IMR-90 (cell line): Measurements from ENCODE around the gene OR5A1. TPM values are rescaled to one million over a fixed set of nuclear protein-coding genes. Genes with fewer than 3 reads are reported as not detected.

Experiments
- ATAC-seq: fragments of 200-7000 bp; cut with Tn5 transposase; 2 replicates; pipeline ENCODE4 v1.9.1; 2020; ENCODE audit warnings: low read depth, mild to moderate bottlenecking, moderate library complexity
- BruUV-seq: library from RNA; stranded (reverse); fragments of 400-500 nt; replicated peaks from 2 replicates; lab custom pipeline; 2021; lab: Mats Ljungman, UMichigan
- CTCF ChIA-PET: fragments of 300-600 bp; formaldehyde crosslinking; extraction: SDS; loops from one replicate; lab custom pipeline; 2021; ENCODE audit warnings: antibody characterized with exemption; lab: Yijun Ruan, JAX
- POLR2A ChIA-PET: fragments of 300-600 bp; sonication (Branson Sonifier 250); formaldehyde crosslinking; loops from one replicate; lab custom pipeline; 2022; ENCODE audit warnings: antibody characterized with exemption; ENCODE audit not compliant: unreplicated experiment; lab: Charles Lee
- DNase-seq: peaks from one replicate; pipeline ENCODE4 v3.0.0; 2013
- H2AFZ ChIP-seq: replicated peaks from 2 replicates; pipeline ENCODE3; 2013; ENCODE audit warnings: low read length, mild to moderate bottlenecking; ENCODE audit not compliant: poor library complexity
- H2AK5ac ChIP-seq: 2 replicates; pipeline ENCODE4 v1.6.1; 2013; ENCODE audit warnings: low read depth, low read length, inconsistent platforms
- H2AK9ac ChIP-seq: replicated peaks from 2 replicates; pipeline ENCODE3; 2013; ENCODE audit warnings: mild to moderate bottlenecking, low read depth, low read length, moderate library complexity; ENCODE audit not compliant: poor library complexity
- H2BK120ac ChIP-seq: 2 replicates; pipeline ENCODE4 v1.6.1; 2013; ENCODE audit warnings: low read depth, low read length, inconsistent platforms
- H2BK15ac ChIP-seq: 3 replicates; pipeline ENCODE4 v1.6.1; 2013; ENCODE audit warnings: low read depth, low read length, inconsistent platforms
- H2BK20ac ChIP-seq: 2 replicates; pipeline ENCODE4 v1.6.1; 2013; ENCODE audit warnings: low read depth, mild to moderate bottlenecking, inconsistent platforms, low read length, moderate library complexity
- H2BK5ac ChIP-seq: 2 replicates; pipeline ENCODE4 v1.6.1; 2013; ENCODE audit warnings: mild to moderate bottlenecking, low read depth, low read length, inconsistent platforms; ENCODE audit not compliant: poor library complexity, severe bottlenecking
- H3K14ac ChIP-seq: replicated peaks from 2 replicates; pipeline ENCODE4 v1.6.1; 2013; ENCODE audit warnings: low read depth, low read length, inconsistent platforms
- H3K18ac ChIP-seq: 2 replicates; pipeline ENCODE4 v1.6.1; 2013; ENCODE audit warnings: low read depth, low read length, control low read depth
- H3K23ac ChIP-seq: 2 replicates; pipeline ENCODE4 v1.6.1; 2013; ENCODE audit warnings: low read depth, low read length, inconsistent platforms
- H3K27ac ChIP-seq: 2 replicates; pipeline ENCODE4 v1.5.1; 2013; ENCODE audit warnings: mild to moderate bottlenecking, control low read depth, low read length; ENCODE audit not compliant: insufficient read depth
- H3K27me3 ChIP-seq: 2 replicates; pipeline ENCODE4 v1.6.1; 2013; ENCODE audit warnings: low read length; ENCODE audit not compliant: control insufficient read depth, insufficient read depth
- H3K36me3 ChIP-seq: 2 replicates; pipeline ENCODE4 v1.6.1; 2013; ENCODE audit warnings: low read length, mixed read lengths; ENCODE audit not compliant: control insufficient read depth, insufficient read depth
- H3K4ac ChIP-seq: 2 replicates; pipeline ENCODE4 v1.6.1; 2013; ENCODE audit warnings: low read depth, low read length, inconsistent platforms
- H3K4me1 ChIP-seq: 2 replicates; pipeline ENCODE4 v1.6.1; 2013; ENCODE audit warnings: low read length, mixed read lengths; ENCODE audit not compliant: control insufficient read depth, insufficient read depth
- H3K4me2 ChIP-seq: 2 replicates; pipeline ENCODE4 v1.6.1; 2013; ENCODE audit warnings: low read depth, mild to moderate bottlenecking, control low read depth, low read length, moderate library complexity
- H3K4me3 ChIP-seq: 2 replicates; pipeline ENCODE4 v1.5.1; 2013; ENCODE audit warnings: low read depth, mild to moderate bottlenecking, control low read depth, low read length, moderate library complexity; ENCODE audit not compliant: insufficient read depth
- H3K56ac ChIP-seq: 2 replicates; pipeline ENCODE4 v1.6.1; 2013; ENCODE audit warnings: low read length, inconsistent platforms; ENCODE audit not compliant: insufficient read depth; ENCODE audit errors: extremely low read depth
- H3K79me1 ChIP-seq, 2 experiments: 2 replicates each; pipeline ENCODE4 v1.6.1; 2013; ENCODE audit warnings: low read length in 2 of 2, inconsistent platforms in 1 of 2, low read depth in 1 of 2
- H3K9ac ChIP-seq: 2 replicates; pipeline ENCODE4 v1.6.1; 2013; ENCODE audit warnings: low read depth, low read length, control low read depth
- H3K9me1 ChIP-seq: 2 replicates; pipeline ENCODE4 v1.6.1; 2013; ENCODE audit warnings: low read length, inconsistent platforms; ENCODE audit not compliant: insufficient read depth
- H3K9me3 ChIP-seq: 2 replicates; pipeline ENCODE4 v1.6.1; 2013; ENCODE audit warnings: low read length; ENCODE audit not compliant: control insufficient read depth, insufficient read depth
- H4K20me1 ChIP-seq: 2 replicates; pipeline ENCODE4 v1.6.1; 2013; ENCODE audit warnings: low read length, inconsistent platforms; ENCODE audit not compliant: insufficient read depth
- H4K5ac ChIP-seq: 2 replicates; pipeline ENCODE4 v1.6.1; 2013; ENCODE audit warnings: mild to moderate bottlenecking, low read depth, low read length, control low read depth
- H4K8ac ChIP-seq, 2 experiments: 2 replicates each; pipeline ENCODE4 v1.6.1; 2013; ENCODE audit warnings: low read depth in 2 of 2, low read length in 2 of 2, control low read depth in 1 of 2, inconsistent platforms in 1 of 2
- H4K91ac ChIP-seq: 2 replicates; pipeline ENCODE4 v1.6.1; 2013; ENCODE audit warnings: low read depth, low read length, inconsistent platforms; ENCODE audit not compliant: insufficient read depth
- BHLHE40 ChIP-seq: fragments of 150-350 bp; IDR thresholded peaks from 2 replicates; pipeline ENCODE4 v1.6.1; 2016; ENCODE audit warnings: mild to moderate bottlenecking, low read depth, low read length
- CEBPB ChIP-seq: IDR thresholded peaks from 2 replicates; pipeline ENCODE4 v1.6.1; 2012; ENCODE audit warnings: low read depth, low read length, improper control_type of control experiment
- MXI1 ChIP-seq: IDR thresholded peaks from 2 replicates; pipeline ENCODE4 v1.6.1; 2012; ENCODE audit warnings: low read depth, mild to moderate bottlenecking, low read length, moderate library complexity, borderline replicate concordance
- POLR2A ChIP-seq: IDR thresholded peaks from 2 replicates; pipeline ENCODE4 v1.6.1; 2012; ENCODE audit warnings: mild to moderate bottlenecking, low read depth, low read length
- RFX5 ChIP-seq: IDR thresholded peaks from 2 replicates; pipeline ENCODE4 v1.8.0; 2012; ENCODE audit warnings: low read depth, mild to moderate bottlenecking, low read length, moderate library complexity
- WGBS, 2 experiments: methylation state at CpG; one replicate each; pipeline versions ENCODE4 v1.1.5 to v1.1.7; 2013; ENCODE audit warnings: missing lambda C conversion rate in 2 of 2; ENCODE audit not compliant: insufficient read length in 1 of 2; ENCODE audit errors: extremely low coverage in 2 of 2; 5-methylcytosine and 5-hydroxymethylcytosine counted together
- dilution Hi-C: fragments of 300-500 bp; cut with HindIII; formaldehyde crosslinking; loops from one replicate; pipeline ENCODE4 v1.14.3; 2018; ENCODE audit warnings: low sequenced_read_pairs; ENCODE audit not compliant: unreplicated experiment
- in situ Hi-C: fragments of 300-500 bp; cut with MboI; formaldehyde crosslinking; loops from 3 replicates; pipeline ENCODE4 v1.14.3; 2019; ENCODE audit warnings: low sequenced_read_pairs, inconsistent platforms, mixed read lengths
- intact Hi-C: fragments of 100-400 bp; cut with micrococcal nuclease; formaldehyde crosslinking; loops from 2 replicates; pipeline ENCODE4 v1.10.0; 2022
- polyA plus RNA-seq, 3 experiments: library from polyadenylated mRNA; depleted of rRNA; stranded (reverse); fragments of >200 nt; gene quantifications; 2 replicates each; pipeline ENCODE4 v1.2.3, GENCODE V29; 2012; ENCODE audit warnings: low replicate concordance in 1 of 3
- total RNA-seq: library from RNA; depleted of rRNA; stranded (reverse); fragments of >200 nt; gene quantifications from 2 replicates; pipeline ENCODE4 v1.2.3, GENCODE V29; 2012

Gene OR5A1
- total and polyA plus RNA-seq, 2 of the 4 experiments (the other 2 are of a cell fraction) = not detected

GRCh38 chr11:59448484-59448883 lies 12.2 kb downstream of the OR5A1 start:
- no peak overlapping the region for H2AFZ ChIP-seq
- no peak overlapping the region for H2BK20ac ChIP-seq
- no peak overlapping the region for H3K4me2 ChIP-seq
- H3K23ac ChIP-seq = no peak overlapping the region
- no peak overlapping the region for H2AK5ac ChIP-seq
- no peaks in the 10 kb centered on the region for H3K9me1 ChIP-seq
- in situ Hi-C loops = no loop called here
- no peak overlapping the region for H3K4me3 ChIP-seq
- CTCF ChIA-PET = interaction anchor here (0.6 kb wide), 1 partner anchor 14 kb away, joined by 3 read pairs; no protein-coding TSS in a partner anchor
- H2AK9ac ChIP-seq = no peak overlapping the region
- H4K20me1 ChIP-seq = no peaks in the 10 kb centered on the region
- BruUV-seq = no TSS peak
- H4K5ac ChIP-seq = no peak overlapping the region
- no peak for ATAC-seq
- no peak overlapping the region for H4K8ac ChIP-seq
- TF ChIP-seq RFX5 (no peak), BHLHE40 (no peak), MXI1 (no peak), CEBPB (no peak), POLR2A (no peak)
- DNase-seq = no peak
- no peaks in the 10 kb centered on the region for H3K36me3 ChIP-seq
- no peaks in the 10 kb centered on the region for H3K9me3 ChIP-seq
- no peak overlapping the region for H4K91ac ChIP-seq
- H3K14ac ChIP-seq = no peak overlapping the region
- H3K79me1 ChIP-seq = no peaks in the 10 kb centered on the region
- no peak overlapping the region for H2BK15ac ChIP-seq
- dilution Hi-C loops = no loop called here
- H3K27me3 ChIP-seq = no peaks in the 10 kb centered on the region
- H3K18ac ChIP-seq = no peak overlapping the region
- H3K9ac ChIP-seq = no peak overlapping the region
- POLR2A ChIA-PET = no interaction called here
- H2BK5ac ChIP-seq = no peak overlapping the region
- H2BK120ac ChIP-seq = no peak overlapping the region
- H3K27ac ChIP-seq = no peak overlapping the region
- no peak overlapping the region for H3K56ac ChIP-seq
- intact Hi-C loops = no loop called here
- no peaks in the 10 kb centered on the region for H3K4me1 ChIP-seq
- H3K4ac ChIP-seq = no peak overlapping the region
- no CpG with 5 or more reads among the region's 2 CpGs for whole genome bisulfite sequencing, 2 experiments
